GM08714 (cell line): ENCODE results near the gene C17orf50.
"Not testable (repeated sequence)": the region's sequence is repeated elsewhere in the genome, so short reads cannot be mapped to it uniquely, and the experiment has no call there.

Experiments used
- H3K4me3 ChIP-seq: fragments of 200-500 bp; sonication (Bioruptor generic); 2 replicates; pipeline ENCODE4 v1.5.1; 2014; ENCODE audit warnings: mild to moderate bottlenecking, low read length, inconsistent platforms
- ZNF274 ChIP-seq: IDR thresholded peaks from 2 replicates; pipeline ENCODE4 v1.6.1; 2012; ENCODE audit warnings: mild to moderate bottlenecking, low read depth, low read length

C17orf50 gene

GRCh38 chr17:35742896-35743477, 17.7 kb upstream of the C17orf50 start:
- no peak overlapping the region for H3K4me3 ChIP-seq
- TF ChIP-seq ZNF274 = no peak

GRCh38 chr17:35743626-35744328, 16.9 kb upstream of the C17orf50 start:
- TF ChIP-seq ZNF274 = no peak
- H3K4me3 ChIP-seq = no peak overlapping the region

GRCh38 chr17:35744830-35745229, 15.9 kb upstream of the C17orf50 start:
- no peak for TF ChIP-seq ZNF274
- no peak overlapping the region for H3K4me3 ChIP-seq

- H3K4me3 ChIP-seq = no peak overlapping the region
- no peak for TF ChIP-seq ZNF274
Measured at GRCh38 chr17:35745246-35745645, 15.4 kb upstream of the C17orf50 start.

- no peak for TF ChIP-seq ZNF274
- H3K4me3 ChIP-seq = no peak overlapping the region
Measured at GRCh38 chr17:35745749-35746320, 14.9 kb upstream of the C17orf50 start.

- H3K4me3 ChIP-seq = no peak overlapping the region
- TF ChIP-seq ZNF274 = no peak
Measured at GRCh38 chr17:35747540-35748017, 13.1 kb upstream of the C17orf50 start.

- no peak overlapping the region for H3K4me3 ChIP-seq
- TF ChIP-seq ZNF274 = no peak
Measured at GRCh38 chr17:35748341-35748841, 12.3 kb upstream of the C17orf50 start.

GRCh38 chr17:35748979-35749378, 11.7 kb upstream of the C17orf50 start:
- H3K4me3 ChIP-seq = no peak overlapping the region
- TF ChIP-seq ZNF274 = no peak

- TF ChIP-seq ZNF274 = no peak
- H3K4me3 ChIP-seq = no peak overlapping the region
Measured at GRCh38 chr17:35749560-35750412, 10.9 kb upstream of the C17orf50 start.

GRCh38 chr17:35750526-35751395, 9.9 kb upstream of the C17orf50 start:
- TF ChIP-seq ZNF274 = no peak
- H3K4me3 ChIP-seq = no peak overlapping the region

GRCh38 chr17:35751541-35751940, 9.1 kb upstream of the C17orf50 start:
- H3K4me3 ChIP-seq = not testable (repeated sequence)

- no peak overlapping the region for H3K4me3 ChIP-seq
- TF ChIP-seq ZNF274 = no peak
Measured at GRCh38 chr17:35752471-35752870, 8.2 kb upstream of the C17orf50 start.

- no peak for TF ChIP-seq ZNF274
Measured at GRCh38 chr17:35752945-35753764, 7.5 kb upstream of the C17orf50 start, which contains the start of gene GAS2L2. GAS2L2 (minus strand) TSS chr17:35753239; CDS start chr17:35752850, 389 bp downstream.

More at GRCh38 chr17:35752945-35753764, 7.5 kb upstream of the C17orf50 start, which contains the start of gene GAS2L2:
- no peak within 1 kb of the TSS for H3K4me3 ChIP-seq
